Activated CD8-positive, alpha-beta T cell treated with anti-CD3 and anti-CD28 coated beads for 36 hours (primary cell): Measurements from ENCODE around the gene TIAM2. TPM values are rescaled to one million over a fixed set of nuclear protein-coding genes. Genes with fewer than 3 reads are reported as not detected.

Experiments
- ATAC-seq: fragments of 200-7000 bp; cut with Tn5 transposase; one replicate; pipeline ENCODE4 v1.10.0; 2021; ENCODE audit warnings: mild to moderate bottlenecking, moderate library complexity
- CTCF ChIA-PET: fragments of 350-600 bp; sonication (Branson Sonifier 250); formaldehyde crosslinking; loops from one replicate; lab custom pipeline; 2021; ENCODE audit warnings: antibody characterized with exemption; lab: Charles Lee
- POLR2A ChIA-PET: fragments of 350-600 bp; sonication (Branson Sonifier 250); formaldehyde crosslinking; loops from one replicate; lab custom pipeline; 2021; ENCODE audit warnings: antibody characterized with exemption; lab: Charles Lee
- DNase-seq: peaks from one replicate; pipeline ENCODE4 v3.0.0-alpha.2; 2020
- H3K27ac Mint-ChIP-seq: one replicate; pipeline ENCODE4 v1.8.0; 2021; ENCODE audit warnings: mild to moderate bottlenecking, mixed read lengths
- H3K27me3 Mint-ChIP-seq: one replicate; pipeline ENCODE4 v1.8.0; 2021; ENCODE audit warnings: mixed read lengths
- H3K36me3 Mint-ChIP-seq: one replicate; pipeline ENCODE4 v1.8.0; 2021; ENCODE audit warnings: low read depth, mixed read lengths
- H3K4me1 Mint-ChIP-seq: one replicate; pipeline ENCODE4 v1.8.0; 2021; ENCODE audit warnings: low read depth, mixed read lengths
- H3K4me3 Mint-ChIP-seq: one replicate; pipeline ENCODE4 v1.8.0; 2021; ENCODE audit warnings: mild to moderate bottlenecking, moderate library complexity, mixed read lengths
- H3K9me3 Mint-ChIP-seq: one replicate; pipeline ENCODE4 v1.8.0; 2021; ENCODE audit warnings: mixed read lengths
- intact Hi-C: fragments of 100-400 bp; cut with micrococcal nuclease; formaldehyde crosslinking; loops from one replicate; pipeline ENCODE4 v1.10.0; 2022
- total RNA-seq, 2 experiments: library from RNA; stranded (reverse); gene quantifications; one replicate each; pipeline ENCODE4 v1.2.3, GENCODE V29; 2021
- TF ChIP-seq, protein P1 (sequence below): fragments of 200-600 bp; IDR thresholded peaks from one replicate; pipeline ENCODE4 v1.8.0; 2022; ENCODE audit warnings: antibody characterized with exemption, mild to moderate bottlenecking

Gene TIAM2
- total RNA-seq, 2 experiments from 2014 or later, result 5.6 to 7.1 TPM

DNA sequence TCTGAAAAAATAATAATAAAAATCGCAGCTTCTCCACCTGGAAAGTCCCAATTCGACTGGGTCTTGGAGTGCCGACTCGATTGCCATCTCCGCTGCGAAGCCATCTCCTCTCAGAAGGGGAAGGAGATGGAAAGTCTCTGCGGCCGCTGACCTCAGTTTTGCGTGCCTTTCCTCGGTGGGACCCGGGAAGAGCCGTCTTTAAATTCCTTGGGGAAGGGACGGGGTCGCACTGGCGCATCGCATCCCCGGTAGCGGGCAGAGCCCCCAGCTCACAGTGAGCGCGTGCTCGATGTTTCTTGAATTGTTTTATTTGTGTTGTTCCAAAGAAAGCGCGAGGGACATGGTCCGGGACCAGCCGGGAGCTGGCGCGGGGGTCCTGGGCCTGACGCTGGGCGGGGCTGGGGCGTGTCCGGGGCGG is 270 bp upstream of the TIAM2 start:
- no peak for DNase-seq
- H3K4me3 Mint-ChIP-seq, result peak overlapping the region; percentile 61
- intact Hi-C loops, result no loop called here
- ATAC-seq, result no peak
- H3K27ac Mint-ChIP-seq, result no peak overlapping the region
- TF ChIP-seq, protein P1, sequence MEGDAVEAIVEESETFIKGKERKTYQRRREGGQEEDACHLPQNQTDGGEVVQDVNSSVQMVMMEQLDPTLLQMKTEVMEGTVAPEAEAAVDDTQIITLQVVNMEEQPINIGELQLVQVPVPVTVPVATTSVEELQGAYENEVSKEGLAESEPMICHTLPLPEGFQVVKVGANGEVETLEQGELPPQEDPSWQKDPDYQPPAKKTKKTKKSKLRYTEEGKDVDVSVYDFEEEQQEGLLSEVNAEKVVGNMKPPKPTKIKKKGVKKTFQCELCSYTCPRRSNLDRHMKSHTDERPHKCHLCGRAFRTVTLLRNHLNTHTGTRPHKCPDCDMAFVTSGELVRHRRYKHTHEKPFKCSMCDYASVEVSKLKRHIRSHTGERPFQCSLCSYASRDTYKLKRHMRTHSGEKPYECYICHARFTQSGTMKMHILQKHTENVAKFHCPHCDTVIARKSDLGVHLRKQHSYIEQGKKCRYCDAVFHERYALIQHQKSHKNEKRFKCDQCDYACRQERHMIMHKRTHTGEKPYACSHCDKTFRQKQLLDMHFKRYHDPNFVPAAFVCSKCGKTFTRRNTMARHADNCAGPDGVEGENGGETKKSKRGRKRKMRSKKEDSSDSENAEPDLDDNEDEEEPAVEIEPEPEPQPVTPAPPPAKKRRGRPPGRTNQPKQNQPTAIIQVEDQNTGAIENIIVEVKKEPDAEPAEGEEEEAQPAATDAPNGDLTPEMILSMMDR, result no peak
- CTCF ChIA-PET, result interaction anchor here (1.3 kb wide), 1 partner anchor 67 kb away, joined by 3 read pairs; no protein-coding TSS in a partner anchor
- H3K4me1 Mint-ChIP-seq, result peaks cover 10% of the 10 kb centered on the region
- H3K27me3 Mint-ChIP-seq, result peaks cover 30% of the 10 kb centered on the region
- no peaks in the 10 kb centered on the region for H3K9me3 Mint-ChIP-seq
- POLR2A ChIA-PET, result no interaction called here
- H3K36me3 Mint-ChIP-seq, result no peaks in the 10 kb centered on the region

DNA sequence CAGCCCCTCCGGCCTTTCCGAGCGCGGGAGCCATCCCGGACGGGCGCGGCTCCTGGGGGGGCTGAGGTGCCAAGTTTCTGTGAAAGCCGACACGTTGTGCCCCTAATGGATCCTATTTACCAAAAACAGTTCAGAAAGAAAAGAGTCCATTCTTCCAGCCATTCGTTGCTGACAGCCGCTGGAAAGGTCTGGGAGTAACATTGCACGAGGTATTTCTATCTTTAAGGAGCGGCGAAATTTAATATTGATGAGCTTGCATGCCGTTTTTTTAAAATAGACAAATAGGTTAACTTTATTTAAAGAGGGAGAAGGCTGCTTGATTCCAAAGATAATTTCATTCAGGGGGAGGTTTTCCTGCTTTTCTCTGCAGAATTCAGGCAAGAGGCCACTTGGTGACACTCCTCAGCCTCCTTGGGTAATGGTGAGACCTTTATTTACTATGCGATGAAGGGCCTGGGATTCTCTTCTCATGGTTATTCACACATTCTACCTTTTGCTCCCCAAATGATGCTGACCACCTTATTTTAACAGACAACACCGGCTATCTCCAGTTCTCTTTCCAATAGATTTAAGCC is 988 bp downstream of the TIAM2 start:
- CTCF ChIA-PET, result interaction anchor here (1.3 kb wide), 1 partner anchor 68 kb away, joined by 3 read pairs; no protein-coding TSS in a partner anchor
- TF ChIP-seq, protein P1, result no peak
- H3K36me3 Mint-ChIP-seq, result no peaks in the 10 kb centered on the region
- H3K27ac Mint-ChIP-seq, result no peak overlapping the region
- peak overlapping the region; percentile 65 for H3K4me3 Mint-ChIP-seq
- intact Hi-C loops, result no loop called here
- H3K27me3 Mint-ChIP-seq, result peaks cover 33% of the 10 kb centered on the region
- DNase-seq, result no peak
- no peaks in the 10 kb centered on the region for H3K9me3 Mint-ChIP-seq
- no peak for ATAC-seq
- peaks cover 10% of the 10 kb centered on the region for H3K4me1 Mint-ChIP-seq
- POLR2A ChIA-PET, result no interaction called here

GRCh38 chr6:154996841-154997311 is 1.8 kb downstream of the TIAM2 start:
- ATAC-seq (no peak), DNase-seq (no peak)
- TF ChIP-seq, protein P1, result no peak
- Mint-ChIP-seq H3K27ac (no peak overlapping the region), H3K9me3 (no peaks in the 10 kb centered on the region), H3K36me3 (no peaks in the 10 kb centered on the region), H3K27me3 (peaks cover 33% of the 10 kb centered on the region), H3K4me1 (peaks cover 10% of the 10 kb centered on the region), H3K4me3 (peak overlapping the region; percentile 4)
- CTCF ChIA-PET, result interaction anchor here (1.3 kb wide), 1 partner anchor 69 kb away, joined by 3 read pairs; no protein-coding TSS in a partner anchor
- POLR2A ChIA-PET, result no interaction called here
- intact Hi-C loops, result no loop called here

DNA sequence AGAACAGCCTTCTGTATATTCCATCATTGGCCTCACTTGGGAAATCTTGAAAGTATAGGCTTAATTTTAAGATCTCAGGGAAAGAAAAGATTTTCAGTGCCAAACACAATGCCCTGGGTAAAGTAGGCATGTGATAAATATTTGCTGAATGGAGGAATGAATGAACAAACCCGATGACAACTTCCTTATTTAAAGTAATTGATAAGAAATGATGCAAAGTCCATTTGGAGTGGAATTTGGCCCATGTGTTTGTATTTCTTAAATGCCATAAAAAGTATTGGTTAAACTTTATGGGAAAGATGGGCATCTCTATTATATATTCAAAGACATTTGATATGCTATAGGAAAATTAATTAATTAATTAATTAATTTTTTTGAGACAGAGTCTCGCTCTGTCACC is 3.7 kb downstream of the TIAM2 start:
- no peak overlapping the region for H3K4me3 Mint-ChIP-seq
- CTCF ChIA-PET, result no interaction called here
- TF ChIP-seq, protein P1, result no peak

GRCh38 chr6:155001482-155001881 is 6.4 kb downstream of the TIAM2 start:
- TF ChIP-seq, protein P1, result no peak
- Mint-ChIP-seq H3K4me3 (no peak overlapping the region), H3K27me3 (peaks cover 22% of the 10 kb centered on the region), H3K9me3 (no peaks in the 10 kb centered on the region), H3K36me3 (no peaks in the 10 kb centered on the region), H3K27ac (no peak overlapping the region), H3K4me1 (peaks cover 3% of the 10 kb centered on the region)
- intact Hi-C loops, result no loop called here
- no peak for DNase-seq
- ATAC-seq, result no peak
- POLR2A ChIA-PET, result no interaction called here
- CTCF ChIA-PET, result no interaction called here

More for the DNA sequence above, 3.7 kb downstream of the TIAM2 start:
- Mint-ChIP-seq H3K9me3 (no peaks in the 10 kb centered on the region), H3K27ac (no peak overlapping the region), H3K27me3 (peaks cover 29% of the 10 kb centered on the region), H3K36me3 (no peaks in the 10 kb centered on the region), H3K4me1 (peaks cover 10% of the 10 kb centered on the region)
- ATAC-seq (no peak), DNase-seq (no peak)
- POLR2A ChIA-PET, result no interaction called here
- intact Hi-C loops, result no loop called here
